HG03045 (cell line): Measurements from ENCODE around the gene IL1RL2.

Experiments used
- ATAC-seq: cut with Tn5 transposase; IDR thresholded peaks from one replicate; pipeline ENCODE4 v1.9.1; 2021; ENCODE audit warnings: mild to moderate bottlenecking, moderate library complexity; ENCODE audit not compliant: unreplicated experiment

IL1RL2 gene

DNA sequence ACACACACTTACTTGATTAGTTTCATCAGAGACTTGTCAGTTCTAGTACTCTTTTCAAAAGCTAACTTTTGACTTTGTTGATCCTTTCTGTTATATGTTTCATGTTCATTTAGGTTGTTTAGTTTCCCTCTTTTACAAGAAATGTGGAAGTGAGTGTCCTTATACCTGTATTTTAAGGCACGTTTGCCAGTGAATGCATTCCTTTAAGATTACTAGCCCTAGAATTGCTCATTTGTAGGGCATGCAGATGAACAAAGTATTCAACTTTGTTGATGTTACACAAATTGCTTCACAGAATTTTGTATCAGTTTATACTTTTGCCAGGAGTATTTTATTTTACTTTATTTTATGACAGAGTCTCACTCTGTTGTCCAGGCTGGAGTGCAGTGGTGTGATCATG, 6.3 kb downstream of the IL1RL2 start:
- no peak for ATAC-seq

DNA sequence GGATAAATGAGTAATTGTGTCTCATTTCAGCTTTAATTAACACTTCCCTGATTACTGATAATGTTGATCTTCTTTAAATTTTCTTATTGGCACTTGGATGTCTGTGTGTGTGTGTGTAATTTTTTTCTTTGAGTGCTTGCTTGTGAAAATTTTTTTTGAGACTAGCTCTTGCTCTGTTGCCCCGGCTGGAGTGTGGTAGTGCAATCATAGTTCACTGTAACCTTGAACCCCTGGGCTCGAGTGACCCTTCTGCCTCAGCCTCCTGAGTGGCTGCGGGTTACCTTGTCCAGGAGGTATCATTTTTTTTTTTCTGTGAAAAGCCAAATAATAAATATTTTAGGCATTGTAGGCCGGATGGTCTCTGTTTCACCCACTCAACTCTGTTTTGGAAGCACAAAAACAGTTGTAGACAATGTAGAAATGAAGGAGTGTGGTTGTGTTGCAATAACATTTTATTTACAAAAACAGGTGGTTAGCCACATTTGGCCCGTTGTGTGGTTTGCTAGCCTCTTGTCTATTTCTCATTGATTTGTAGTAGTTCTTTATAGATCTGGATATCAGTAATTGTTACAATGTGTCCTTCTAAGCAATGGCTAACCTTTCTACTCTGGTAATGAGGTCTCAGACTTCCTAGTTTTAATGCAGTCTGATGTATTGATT, 7.9 kb downstream of the IL1RL2 start:
- ATAC-seq: no peak

DNA sequence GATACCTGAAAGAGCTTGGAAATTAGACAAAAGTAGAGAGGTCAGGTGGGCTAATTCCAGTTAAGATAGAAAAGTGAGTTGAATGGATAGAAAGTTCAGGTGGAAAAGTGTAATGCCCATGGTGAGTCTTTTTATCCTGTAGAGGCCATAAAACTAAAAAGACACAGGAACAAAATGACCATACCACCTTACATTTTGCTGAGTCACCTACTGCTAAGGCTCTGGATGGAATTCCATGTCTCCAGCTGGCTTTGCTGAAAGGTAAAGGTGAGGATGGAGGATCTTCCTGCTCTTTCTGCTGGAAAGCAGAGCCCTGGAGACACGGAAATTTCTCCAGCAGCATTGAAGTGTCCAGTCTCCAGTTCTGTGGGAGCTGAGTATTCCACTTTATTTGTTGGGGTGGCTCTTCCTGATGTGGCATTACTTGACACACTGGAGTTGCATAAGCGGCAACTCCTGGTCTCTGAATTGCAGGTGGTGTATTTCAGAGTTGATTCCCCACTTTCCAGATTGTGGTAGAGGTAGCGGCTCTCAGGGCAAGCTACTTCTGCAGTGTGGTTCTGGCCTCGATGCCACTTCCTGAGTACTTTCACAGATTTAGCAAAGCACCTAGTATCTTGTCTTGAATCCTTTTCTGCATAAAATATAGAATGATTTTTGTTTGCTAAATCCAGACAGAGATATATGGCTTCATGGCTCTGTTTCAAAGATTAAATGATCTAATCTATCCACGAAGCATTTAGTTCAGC, 10.7 kb downstream of the IL1RL2 start:
- ATAC-seq: no peak

DNA sequence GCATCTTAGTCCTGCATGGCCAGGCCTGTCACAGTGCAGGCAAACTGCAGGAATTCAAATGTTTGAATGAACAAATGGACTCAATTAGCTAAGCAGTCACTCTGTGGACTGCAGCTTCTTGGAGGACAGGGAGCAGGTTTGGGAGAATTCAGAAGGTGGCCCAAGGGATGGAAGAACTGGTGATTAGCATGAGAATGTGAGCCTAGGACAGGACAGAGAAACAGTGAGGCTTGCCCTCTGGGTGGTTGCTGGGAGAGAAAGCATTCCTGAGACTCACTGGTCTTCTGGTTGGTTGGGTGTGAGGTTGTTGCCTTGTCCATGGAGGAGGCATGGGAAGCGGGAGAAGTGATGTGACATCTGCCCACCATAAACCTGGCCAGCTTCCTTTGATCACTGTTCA, 13.7 kb downstream of the IL1RL2 start:
- ATAC-seq: no peak

DNA sequence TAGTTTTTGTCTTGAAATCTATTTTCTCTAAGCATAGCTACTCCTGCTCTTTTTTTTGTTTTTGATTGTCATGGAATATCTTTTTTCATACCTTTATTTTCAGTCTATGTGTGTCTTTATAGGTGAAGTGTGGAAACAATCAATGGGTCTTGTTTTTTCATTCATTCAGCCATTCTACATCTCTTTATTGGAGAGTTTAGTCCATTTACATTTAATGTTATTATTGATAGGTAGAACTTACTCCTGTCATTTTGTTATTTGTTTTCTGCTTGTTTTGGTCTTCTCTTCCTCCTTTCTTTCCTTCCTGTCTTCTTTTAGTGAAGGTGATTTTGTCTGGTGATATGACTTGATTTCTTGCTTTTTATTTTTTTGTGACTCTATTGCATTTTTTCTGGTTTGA, 17.8 kb downstream of the IL1RL2 start:
- no peak for ATAC-seq

DNA sequence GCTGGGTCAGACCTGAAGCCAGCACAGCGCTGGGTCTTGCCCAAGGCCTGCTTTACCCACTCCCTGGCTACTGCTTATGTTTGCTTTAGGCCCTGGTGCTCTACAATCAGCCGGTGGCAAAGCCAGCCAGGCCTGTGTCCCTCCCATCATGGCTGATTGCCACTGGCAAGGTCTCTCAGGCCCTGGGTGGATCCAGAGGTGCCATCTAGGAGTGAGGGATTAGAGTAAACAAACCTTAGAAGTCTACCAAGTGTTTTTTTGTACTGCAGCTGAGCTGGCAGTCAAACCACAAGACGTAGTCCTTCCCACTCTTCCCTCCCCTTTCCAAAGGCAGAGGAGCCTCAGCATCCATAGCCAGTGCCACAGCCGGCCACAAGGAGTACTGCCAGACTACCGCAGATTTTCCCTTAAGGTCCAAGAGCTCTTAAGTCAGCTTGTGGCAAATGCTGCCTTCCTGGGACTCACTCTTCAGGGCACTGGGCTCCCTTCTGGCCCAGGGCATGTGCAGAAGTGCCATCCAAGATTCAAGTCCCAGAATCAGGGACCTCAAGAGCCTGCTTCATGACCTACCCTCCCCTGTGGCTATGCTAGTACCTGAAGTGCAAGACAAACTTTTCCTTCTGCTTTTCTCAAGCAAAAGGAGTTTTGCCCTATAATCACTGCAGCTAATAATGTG, 20.0 kb downstream of the IL1RL2 start:
- no peak for ATAC-seq

DNA sequence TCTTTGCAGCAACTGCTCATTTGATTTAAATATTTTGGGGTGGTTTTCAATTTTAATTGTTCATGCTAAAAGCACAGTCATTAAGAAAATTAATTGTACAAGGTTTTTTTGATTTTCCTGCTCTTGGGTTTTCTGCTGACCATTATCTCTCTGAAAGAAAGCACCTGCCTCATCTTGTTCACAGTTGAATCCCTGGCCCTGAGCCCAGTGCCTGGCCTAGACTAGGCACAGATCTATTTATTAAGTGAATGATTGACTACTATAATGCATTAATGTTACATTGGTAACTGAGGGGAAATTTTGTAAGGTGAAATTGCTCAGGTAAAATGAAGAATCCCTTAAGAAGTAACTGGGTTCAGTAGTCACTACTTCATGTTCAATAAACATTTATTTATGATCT, 22.0 kb downstream of the IL1RL2 start:
- ATAC-seq: no peak

DNA sequence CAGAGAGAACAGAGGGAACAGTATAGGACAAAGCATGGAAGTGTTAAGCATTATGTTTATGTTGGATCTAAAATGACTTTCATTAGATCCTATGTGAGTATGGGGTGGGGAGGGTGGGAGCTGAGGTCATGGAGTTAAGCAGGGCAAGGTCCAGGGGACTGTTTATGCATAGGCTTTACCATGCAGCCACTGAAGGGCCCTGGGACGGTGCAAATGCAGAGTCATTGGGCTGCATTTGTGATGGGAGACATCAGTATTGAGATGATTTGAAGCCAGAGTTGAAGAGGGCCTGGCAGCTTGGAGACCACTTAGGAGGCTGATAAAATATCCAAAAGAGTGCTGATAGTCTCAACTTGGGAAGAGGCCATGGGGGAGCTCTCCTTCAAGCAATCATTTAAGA, 22.7 kb downstream of the IL1RL2 start:
- no peak for ATAC-seq

DNA sequence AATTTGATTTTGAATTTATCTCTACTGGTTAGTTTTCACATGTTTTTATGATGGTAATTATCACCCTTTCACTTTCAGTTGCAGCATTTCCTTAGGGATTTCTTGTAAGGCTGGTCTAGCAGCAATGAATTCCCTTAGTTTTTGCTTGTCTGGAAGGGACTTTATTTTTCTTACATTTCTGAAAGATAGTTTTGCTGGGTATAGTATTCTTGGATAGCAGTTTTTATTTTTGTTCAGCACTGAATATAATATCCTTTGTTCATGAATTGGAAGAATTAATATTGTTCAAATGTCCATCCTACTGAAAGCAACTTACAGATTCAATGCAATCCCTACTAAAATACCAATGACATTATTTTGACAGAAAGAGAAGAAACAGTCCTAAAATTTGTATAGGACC, 30.2 kb downstream of the IL1RL2 start:
- no peak for ATAC-seq

DNA sequence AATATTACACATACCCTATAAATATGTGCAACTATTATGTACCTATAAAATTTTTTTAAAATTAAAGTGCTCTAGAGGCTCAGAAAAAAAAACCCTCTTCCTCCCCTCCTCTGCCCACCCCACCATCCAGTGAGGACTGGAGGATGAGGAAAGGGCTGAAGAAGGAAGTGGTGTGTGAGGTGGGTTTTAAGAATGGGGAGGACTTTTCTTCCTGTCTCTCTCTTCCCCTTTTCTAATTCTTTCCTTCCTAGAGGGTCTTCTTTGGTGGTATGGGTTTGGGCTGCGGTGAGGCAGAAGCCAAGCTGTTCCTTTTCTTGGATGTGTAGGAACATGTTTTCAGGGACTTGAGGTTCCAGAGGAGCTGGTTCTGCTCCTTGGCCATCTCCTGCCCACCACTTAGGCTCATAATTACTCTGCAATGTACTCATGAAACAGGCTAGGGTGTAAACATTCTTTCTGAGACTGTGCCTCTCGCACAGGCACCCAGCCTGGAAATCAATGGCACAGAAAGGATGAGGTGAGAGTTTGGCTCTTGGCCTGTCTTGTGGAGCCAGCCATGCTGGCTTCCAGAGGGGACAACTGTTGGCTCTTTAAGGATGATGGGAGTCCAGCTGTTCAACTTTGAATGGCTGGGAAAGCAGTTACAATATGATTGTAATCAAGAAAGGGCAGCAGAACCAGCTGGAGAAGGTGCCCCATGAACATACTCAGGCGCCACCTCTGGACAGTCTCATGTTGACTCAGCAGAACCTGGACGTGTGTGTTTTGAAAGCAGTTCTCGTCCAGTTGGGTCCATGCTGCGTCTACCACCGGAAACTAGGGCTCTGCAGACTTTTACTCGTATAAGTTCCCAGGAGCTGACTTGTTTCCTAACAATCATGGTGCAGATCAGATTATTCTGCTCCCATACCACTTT, 38.3 kb downstream of the IL1RL2 start:
- ATAC-seq: no peak

DNA sequence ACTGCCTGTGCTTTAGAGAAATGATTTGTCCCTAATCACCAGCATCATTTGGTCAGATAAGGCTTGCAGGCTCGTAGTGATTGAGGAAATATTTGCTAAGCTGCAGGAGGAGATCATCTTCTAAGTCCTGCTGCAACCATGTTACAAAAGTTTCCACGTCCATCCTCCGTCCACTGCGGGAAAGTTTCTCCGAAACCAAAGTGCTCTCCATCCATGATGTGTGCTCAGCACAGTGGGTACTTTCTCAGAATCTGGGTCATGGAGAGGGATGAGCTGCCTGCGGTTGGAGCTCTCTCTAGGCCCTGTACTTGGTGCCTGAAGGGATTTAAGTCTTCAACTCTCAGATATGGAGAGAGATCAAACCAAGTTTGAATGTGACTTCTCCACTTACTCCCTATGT, 39.3 kb downstream of the IL1RL2 start:
- no peak for ATAC-seq

DNA sequence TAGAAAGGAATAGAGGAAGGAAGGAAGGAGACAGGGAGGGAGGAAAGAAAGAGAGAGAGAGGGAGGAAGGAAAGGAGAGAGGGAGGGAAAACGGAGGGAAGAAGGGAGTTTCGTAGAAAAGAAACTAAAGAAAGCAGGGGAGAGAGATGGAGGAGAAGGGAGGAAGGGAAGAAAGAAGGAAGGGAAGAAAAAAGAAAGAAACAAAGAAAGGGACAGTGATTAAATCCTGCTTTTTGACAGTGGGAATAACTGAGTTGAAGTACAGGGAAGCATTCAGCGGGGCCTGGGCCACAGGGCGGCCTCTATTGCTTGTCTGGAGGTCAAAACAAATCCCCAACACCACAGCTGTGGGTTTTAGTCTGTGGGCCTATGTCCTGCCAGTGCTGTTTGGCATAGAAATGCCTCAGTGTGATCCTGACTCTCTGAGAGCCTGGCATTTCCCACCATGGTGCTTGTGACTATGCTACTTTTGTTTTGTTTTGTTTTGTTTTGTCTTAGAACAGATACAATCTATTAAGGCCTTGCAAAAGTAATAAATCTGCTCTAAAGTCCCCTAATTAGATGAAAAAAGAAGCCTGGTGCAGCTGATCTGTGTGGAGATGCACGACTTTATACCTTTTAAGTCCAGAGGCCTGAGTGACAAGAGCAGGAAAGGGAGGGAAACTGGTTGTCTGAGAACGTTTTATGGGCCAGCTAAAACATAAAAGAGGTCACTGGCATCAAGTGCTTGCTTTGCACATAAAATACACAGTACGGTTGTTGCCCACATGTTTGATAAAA, 40.0 kb downstream of the IL1RL2 start:
- ATAC-seq: no peak

DNA sequence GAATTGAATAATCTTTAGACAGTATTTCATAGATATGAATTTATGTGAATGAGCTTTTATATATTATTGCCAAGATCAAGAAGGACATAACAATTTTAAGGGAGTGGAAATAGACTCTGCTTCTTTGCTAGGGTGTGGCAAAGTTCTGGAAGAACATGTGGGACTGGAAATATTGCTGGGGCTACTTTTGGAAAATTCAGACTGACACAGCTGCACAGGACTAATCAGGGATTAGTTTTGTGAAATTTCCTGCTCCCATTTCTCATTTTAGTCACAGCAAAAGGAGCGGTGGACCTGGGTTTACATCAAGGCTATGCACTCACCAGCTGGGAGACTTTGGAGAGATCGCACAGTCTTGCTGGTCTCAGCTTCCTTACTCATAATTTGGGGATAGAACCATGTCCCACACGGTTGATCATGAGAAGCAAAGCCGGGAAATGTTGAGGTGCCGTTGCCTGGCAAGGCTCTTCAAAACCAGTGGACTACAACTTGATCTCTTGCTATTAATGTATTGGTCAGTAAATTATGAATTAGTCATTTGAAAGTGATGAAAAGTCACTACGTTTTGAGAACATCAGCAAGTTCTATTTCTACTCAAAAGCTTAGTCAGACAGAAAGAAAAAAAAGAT, 42.4 kb downstream of the IL1RL2 start:
- ATAC-seq: no peak

DNA sequence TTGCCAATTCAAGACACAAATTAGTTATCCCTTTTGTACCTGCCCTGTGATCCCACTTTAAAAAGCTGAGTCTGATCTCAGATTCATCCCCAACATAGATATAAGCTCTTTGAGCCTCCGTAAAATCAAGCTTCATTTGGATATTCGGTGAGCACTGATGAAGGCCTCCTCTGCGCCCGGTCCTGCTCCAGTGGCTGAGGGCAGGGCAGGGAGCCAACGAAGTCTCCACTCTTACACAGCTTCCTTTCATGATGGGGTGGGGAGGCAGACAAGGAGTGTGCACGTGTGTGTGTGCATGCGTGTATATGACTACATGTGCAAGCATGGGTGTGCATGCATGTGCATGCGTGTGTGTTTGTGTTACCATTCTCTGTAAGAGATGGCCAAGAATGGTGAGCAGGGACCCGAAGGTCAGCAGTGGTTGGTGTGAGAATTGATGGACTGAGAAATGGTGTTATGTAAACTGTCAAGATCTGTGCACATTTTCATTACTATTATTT, 43.6 kb downstream of the IL1RL2 start:
- ATAC-seq: no peak

DNA sequence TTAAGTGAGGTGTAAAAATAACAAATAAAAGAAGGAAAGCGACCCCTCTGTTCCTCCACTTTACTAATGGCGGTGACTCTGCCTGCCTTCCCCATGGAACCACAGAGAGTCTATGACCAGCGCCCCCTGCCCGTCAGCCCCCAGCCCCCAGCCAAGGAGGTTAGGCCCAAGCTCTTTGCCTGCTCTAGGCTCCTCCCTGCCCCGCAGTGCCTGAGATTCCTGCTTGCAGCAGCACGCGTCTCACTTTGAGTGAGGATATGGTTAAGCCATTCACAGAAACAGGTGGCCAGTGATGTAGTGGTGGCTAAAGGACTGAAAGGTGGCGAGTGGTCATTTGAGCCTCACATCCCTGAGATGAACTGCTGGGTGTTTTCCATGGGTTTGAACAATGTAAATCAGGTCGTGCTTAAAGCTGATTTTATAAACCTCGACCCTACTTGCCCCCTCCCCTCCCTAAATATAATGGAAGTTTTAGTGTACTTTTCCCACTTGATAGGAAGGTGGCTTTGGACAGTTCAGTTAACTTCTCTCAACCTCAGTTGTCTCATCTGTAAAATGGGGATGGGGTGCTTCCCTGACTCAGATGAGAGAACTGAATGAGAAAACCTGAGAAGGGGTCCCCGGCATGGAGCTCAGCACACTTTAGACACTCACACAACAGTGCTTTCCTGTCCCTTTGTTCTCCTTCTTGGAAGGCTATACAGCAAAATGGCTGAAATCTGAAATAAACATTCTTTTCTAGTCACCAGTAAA, 46.5 kb downstream of the IL1RL2 start:
- ATAC-seq: no peak

DNA sequence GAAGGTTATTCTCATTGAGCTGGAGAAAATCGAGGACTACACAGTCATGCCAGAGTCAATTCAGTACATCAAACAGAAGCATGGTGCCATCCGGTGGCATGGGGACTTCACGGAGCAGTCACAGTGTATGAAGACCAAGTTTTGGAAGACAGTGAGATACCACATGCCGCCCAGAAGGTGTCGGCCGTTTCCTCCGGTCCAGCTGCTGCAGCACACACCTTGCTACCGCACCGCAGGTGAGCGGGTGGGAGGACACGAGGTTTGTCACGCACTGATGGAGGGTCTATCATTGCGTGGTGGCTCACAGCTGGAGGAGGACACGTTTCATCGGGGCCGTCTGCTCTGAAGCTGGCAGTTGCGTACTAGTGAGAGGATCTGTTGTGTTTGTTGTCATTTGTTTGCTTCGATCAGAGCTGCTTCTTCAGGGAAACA, 48.2 kb downstream of the IL1RL2 start:
- ATAC-seq: no peak

DNA sequence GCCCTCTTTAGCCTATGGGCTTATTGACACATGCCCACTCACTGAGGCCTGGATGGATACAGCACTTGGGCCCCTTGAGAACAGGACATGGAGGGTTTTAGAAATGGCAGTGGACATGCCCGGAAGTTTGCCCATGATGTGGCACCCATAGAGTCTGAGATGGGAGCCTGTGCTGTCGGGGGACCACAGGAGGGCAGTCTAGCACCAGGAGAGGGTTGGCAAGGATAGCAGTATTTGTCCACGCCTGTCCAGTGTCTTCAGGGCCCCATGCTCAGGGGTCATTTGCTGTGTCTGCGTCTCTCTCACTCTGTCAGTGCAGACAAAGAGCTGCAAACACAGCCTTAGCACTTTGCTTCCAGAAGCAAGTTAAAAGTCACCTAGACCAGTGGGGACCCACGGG, 48.7 kb downstream of the IL1RL2 start:
- ATAC-seq: no peak

DNA sequence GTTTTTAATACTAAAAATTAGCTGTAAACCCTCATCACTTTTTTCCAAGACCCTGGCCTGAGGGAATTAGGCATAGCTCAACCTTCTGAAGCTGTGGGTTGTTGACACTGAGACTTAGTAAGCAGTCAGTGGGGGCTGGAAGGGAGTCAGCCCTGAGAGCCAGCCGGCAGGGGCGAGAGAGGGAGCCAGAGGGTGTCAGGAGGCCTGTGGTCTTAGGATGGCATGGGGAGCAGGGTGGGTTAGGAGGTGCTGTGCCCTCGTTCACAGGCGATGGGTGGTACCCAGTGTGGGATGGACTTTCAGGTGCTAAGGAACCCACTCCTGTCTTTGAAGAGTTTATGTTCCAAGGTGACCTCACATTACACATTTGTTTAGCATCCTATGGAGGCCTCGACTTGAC, 49.3 kb downstream of the IL1RL2 start:
- no peak for ATAC-seq

DNA sequence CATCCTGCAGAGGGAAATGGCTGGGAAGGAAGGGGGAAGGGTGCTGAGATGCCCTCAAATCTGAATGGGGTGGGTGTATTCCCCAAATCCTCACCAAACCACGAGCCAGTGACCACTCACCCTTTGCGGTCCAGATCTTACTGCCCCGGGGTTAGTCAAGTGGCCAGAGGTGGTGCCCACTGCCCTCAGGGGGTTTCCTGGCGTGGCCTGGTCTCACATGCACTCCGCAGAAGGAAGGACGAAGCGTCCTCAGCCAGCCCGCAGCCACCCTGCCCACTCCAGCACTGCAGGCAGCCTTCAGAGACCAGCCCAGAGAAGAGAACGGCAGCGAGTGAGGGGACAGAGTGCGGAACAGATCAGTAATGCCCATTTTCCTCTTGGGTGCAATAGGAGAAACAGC, 50.4 kb downstream of the IL1RL2 start:
- ATAC-seq: no peak
